IPS-18a (cell line): ENCODE data around the gene FUT1.
A peak's percentile ranks its signal among the peaks of the same experiment; 100 is the strongest.

Source experiments
- H3K27ac ChIP-seq: one replicate; pipeline ENCODE4 v1.5.1; 2013; ENCODE audit warnings: low read length
- H3K27me3 ChIP-seq: one replicate; pipeline ENCODE4 v1.6.1; 2013; ENCODE audit warnings: mild to moderate bottlenecking, low read length; ENCODE audit not compliant: control insufficient read depth, insufficient read depth
- H3K36me3 ChIP-seq: one replicate; pipeline ENCODE4 v1.6.1; 2013; ENCODE audit warnings: low read depth, low read length; ENCODE audit not compliant: control insufficient read depth
- H3K4me1 ChIP-seq: one replicate; pipeline ENCODE4 v1.6.1; 2013; ENCODE audit warnings: low read depth, low read length; ENCODE audit not compliant: control insufficient read depth
- H3K4me3 ChIP-seq: one replicate; pipeline ENCODE4 v1.5.1; 2013; ENCODE audit warnings: low read length
- H3K9ac ChIP-seq: one replicate; pipeline ENCODE4 v1.6.1; 2013; ENCODE audit warnings: mild to moderate bottlenecking, low read length, moderate library complexity
- H3K9me3 ChIP-seq: one replicate; pipeline ENCODE4 v1.6.1; 2013; ENCODE audit warnings: low read depth, low read length; ENCODE audit not compliant: control insufficient read depth

The FUT1 gene

GRCh38 chr19:48760504-48761205 is 8.2 kb upstream of the FUT1 start:
- no peak overlapping the region for H3K27ac ChIP-seq
- H3K9me3 ChIP-seq = no peaks in the 10 kb centered on the region
- no peak overlapping the region for H3K9ac ChIP-seq
- no peaks in the 10 kb centered on the region for H3K27me3 ChIP-seq
- H3K4me1 ChIP-seq = no peaks in the 10 kb centered on the region
- H3K4me3 ChIP-seq = no peak overlapping the region
- no peaks in the 10 kb centered on the region for H3K36me3 ChIP-seq

GRCh38 chr19:48757741-48758144 is 5.3 kb upstream of the FUT1 start:
- Histone ChIP-seq H3K27ac (no peak overlapping the region), H3K36me3 (no peaks in the 10 kb centered on the region)

GRCh38 chr19:48757089-48757675 is 4.7 kb upstream of the FUT1 start:
- Histone ChIP-seq H3K36me3 (no peaks in the 10 kb centered on the region), H3K27ac (no peak overlapping the region), H3K4me3 (no peak overlapping the region), H3K27me3 (peaks cover 11% of the 10 kb centered on the region), H3K9me3 (no peaks in the 10 kb centered on the region), H3K4me1 (peaks cover 5% of the 10 kb centered on the region), H3K9ac (no peak overlapping the region)

More at GRCh38 chr19:48757741-48758144, 5.3 kb upstream of the FUT1 start:
- H3K9ac ChIP-seq = no peak overlapping the region
- H3K4me1 ChIP-seq = peaks cover 5% of the 10 kb centered on the region
- H3K9me3 ChIP-seq = no peaks in the 10 kb centered on the region
- H3K4me3 ChIP-seq = no peak overlapping the region
- peaks cover 8% of the 10 kb centered on the region for H3K27me3 ChIP-seq

- no peak overlapping the region for H3K4me3 ChIP-seq
- H3K9me3 ChIP-seq = no peaks in the 10 kb centered on the region
- H3K27ac ChIP-seq = no peak overlapping the region
- H3K4me1 ChIP-seq = peaks cover 5% of the 10 kb centered on the region
- no peak overlapping the region for H3K9ac ChIP-seq
- H3K27me3 ChIP-seq = peaks cover 14% of the 10 kb centered on the region
- H3K36me3 ChIP-seq = no peaks in the 10 kb centered on the region
These were observed 4.2 kb upstream of the FUT1 start for GRCh38 chr19:48756686-48757085.

GRCh38 chr19:48756212-48756611 is 3.8 kb upstream of the FUT1 start:
- no peak overlapping the region for H3K27ac ChIP-seq
- peaks cover 14% of the 10 kb centered on the region for H3K27me3 ChIP-seq
- no peak overlapping the region for H3K9ac ChIP-seq
- H3K4me3 ChIP-seq = no peak overlapping the region
- H3K9me3 ChIP-seq = no peaks in the 10 kb centered on the region
- H3K4me1 ChIP-seq = peaks cover 7% of the 10 kb centered on the region
- no peaks in the 10 kb centered on the region for H3K36me3 ChIP-seq

- H3K9ac ChIP-seq = peak overlapping the region; percentile 38
- no peak overlapping the region for H3K4me3 ChIP-seq
- peaks cover 14% of the 10 kb centered on the region for H3K27me3 ChIP-seq
- no peak overlapping the region for H3K27ac ChIP-seq
- no peaks in the 10 kb centered on the region for H3K36me3 ChIP-seq
- H3K4me1 ChIP-seq = peaks cover 10% of the 10 kb centered on the region
- H3K9me3 ChIP-seq = no peaks in the 10 kb centered on the region
These were observed 3.3 kb upstream of the FUT1 start for GRCh38 chr19:48755787-48756186.

GRCh38 chr19:48755084-48755641 is 2.7 kb upstream of the FUT1 start, which contains the start of gene FGF21:
FGF21 (plus strand) TSS chr19:48755524; CDS start chr19:48756237, 713 bp downstream.
- no peaks in the 10 kb centered on the region for H3K9me3 ChIP-seq
- peaks cover 10% of the 10 kb centered on the region for H3K4me1 ChIP-seq
- peaks cover 6% of the 10 kb centered on the region for H3K36me3 ChIP-seq
- no peak within 1 kb of the TSS for H3K4me3 ChIP-seq
- peak within 1 kb of the TSS; percentile 38 for H3K9ac ChIP-seq
- no peak within 1 kb of the TSS for H3K27ac ChIP-seq
- H3K27me3 ChIP-seq = peaks cover 14% of the 10 kb centered on the region

GRCh38 chr19:48751845-48752495 is 471 bp downstream of the FUT1 start:
- H3K9ac ChIP-seq = peak overlapping the region; percentile 74
- no peak overlapping the region for H3K27ac ChIP-seq
- H3K36me3 ChIP-seq = peaks cover 18% of the 10 kb centered on the region
- no peaks in the 10 kb centered on the region for H3K9me3 ChIP-seq
- peak overlapping the region; percentile 97 for H3K4me3 ChIP-seq
- peaks cover 14% of the 10 kb centered on the region for H3K27me3 ChIP-seq
- peaks cover 10% of the 10 kb centered on the region for H3K4me1 ChIP-seq

- Histone ChIP-seq H3K9ac (no peak overlapping the region), H3K4me3 (peak overlapping the region; percentile 97), H3K27ac (no peak overlapping the region), H3K36me3 (peaks cover 18% of the 10 kb centered on the region), H3K27me3 (peaks cover 14% of the 10 kb centered on the region), H3K4me1 (peaks cover 14% of the 10 kb centered on the region), H3K9me3 (no peaks in the 10 kb centered on the region)
These were observed 1.5 kb downstream of the FUT1 start for GRCh38 chr19:48750771-48751504.

- Histone ChIP-seq H3K36me3 (peaks cover 18% of the 10 kb centered on the region), H3K27ac (no peak overlapping the region), H3K4me3 (no peak overlapping the region), H3K9me3 (no peaks in the 10 kb centered on the region), H3K27me3 (peaks cover 14% of the 10 kb centered on the region), H3K4me1 (peaks cover 14% of the 10 kb centered on the region), H3K9ac (no peak overlapping the region)
These were observed 2.1 kb downstream of the FUT1 start for GRCh38 chr19:48750351-48750750.

- Histone ChIP-seq H3K4me1 (peaks cover 12% of the 10 kb centered on the region), H3K27ac (no peak overlapping the region), H3K27me3 (peaks cover 14% of the 10 kb centered on the region), H3K9me3 (no peaks in the 10 kb centered on the region), H3K4me3 (no peak overlapping the region), H3K36me3 (peaks cover 18% of the 10 kb centered on the region), H3K9ac (no peak overlapping the region)
These were observed 2.8 kb downstream of the FUT1 start for GRCh38 chr19:48749571-48750198.
